Measurements from ENCODE around the gene DAPK2.

DNA sequence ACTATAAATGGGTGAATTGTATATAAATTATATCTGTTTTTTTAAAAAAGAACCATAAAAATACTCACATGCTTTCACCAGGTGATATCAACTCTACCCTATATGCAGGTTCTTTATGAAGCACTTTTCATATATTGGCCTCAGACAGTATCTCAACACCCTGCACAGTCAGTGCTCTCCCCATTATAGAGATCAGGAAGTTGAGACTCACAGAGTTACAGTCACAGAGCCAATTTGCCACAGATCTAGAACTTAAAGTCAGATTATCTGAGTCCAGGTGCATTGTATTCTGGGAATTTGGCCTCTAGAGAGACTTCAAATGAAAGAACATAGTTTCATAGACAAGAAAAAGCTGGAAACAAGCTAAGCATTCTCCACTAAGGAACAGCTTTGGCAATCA is 38.1 kb downstream of the DAPK2 start:
- no peak for TF ChIP-seq EZH2 (IDR thresholded peaks at IDR 0.05; ENCODE audit: borderline replicate concordance, insufficient read depth, low read depth, low read length, poor library complexity, severe bottlenecking)
- TF ChIP-seq, protein P1, sequence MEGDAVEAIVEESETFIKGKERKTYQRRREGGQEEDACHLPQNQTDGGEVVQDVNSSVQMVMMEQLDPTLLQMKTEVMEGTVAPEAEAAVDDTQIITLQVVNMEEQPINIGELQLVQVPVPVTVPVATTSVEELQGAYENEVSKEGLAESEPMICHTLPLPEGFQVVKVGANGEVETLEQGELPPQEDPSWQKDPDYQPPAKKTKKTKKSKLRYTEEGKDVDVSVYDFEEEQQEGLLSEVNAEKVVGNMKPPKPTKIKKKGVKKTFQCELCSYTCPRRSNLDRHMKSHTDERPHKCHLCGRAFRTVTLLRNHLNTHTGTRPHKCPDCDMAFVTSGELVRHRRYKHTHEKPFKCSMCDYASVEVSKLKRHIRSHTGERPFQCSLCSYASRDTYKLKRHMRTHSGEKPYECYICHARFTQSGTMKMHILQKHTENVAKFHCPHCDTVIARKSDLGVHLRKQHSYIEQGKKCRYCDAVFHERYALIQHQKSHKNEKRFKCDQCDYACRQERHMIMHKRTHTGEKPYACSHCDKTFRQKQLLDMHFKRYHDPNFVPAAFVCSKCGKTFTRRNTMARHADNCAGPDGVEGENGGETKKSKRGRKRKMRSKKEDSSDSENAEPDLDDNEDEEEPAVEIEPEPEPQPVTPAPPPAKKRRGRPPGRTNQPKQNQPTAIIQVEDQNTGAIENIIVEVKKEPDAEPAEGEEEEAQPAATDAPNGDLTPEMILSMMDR (IDR thresholded peaks at IDR 0.05), result no peak

All from B cell (primary cell).